Measurements from ENCODE around the gene SLC39A11.

The SLC39A11 gene

DNA sequence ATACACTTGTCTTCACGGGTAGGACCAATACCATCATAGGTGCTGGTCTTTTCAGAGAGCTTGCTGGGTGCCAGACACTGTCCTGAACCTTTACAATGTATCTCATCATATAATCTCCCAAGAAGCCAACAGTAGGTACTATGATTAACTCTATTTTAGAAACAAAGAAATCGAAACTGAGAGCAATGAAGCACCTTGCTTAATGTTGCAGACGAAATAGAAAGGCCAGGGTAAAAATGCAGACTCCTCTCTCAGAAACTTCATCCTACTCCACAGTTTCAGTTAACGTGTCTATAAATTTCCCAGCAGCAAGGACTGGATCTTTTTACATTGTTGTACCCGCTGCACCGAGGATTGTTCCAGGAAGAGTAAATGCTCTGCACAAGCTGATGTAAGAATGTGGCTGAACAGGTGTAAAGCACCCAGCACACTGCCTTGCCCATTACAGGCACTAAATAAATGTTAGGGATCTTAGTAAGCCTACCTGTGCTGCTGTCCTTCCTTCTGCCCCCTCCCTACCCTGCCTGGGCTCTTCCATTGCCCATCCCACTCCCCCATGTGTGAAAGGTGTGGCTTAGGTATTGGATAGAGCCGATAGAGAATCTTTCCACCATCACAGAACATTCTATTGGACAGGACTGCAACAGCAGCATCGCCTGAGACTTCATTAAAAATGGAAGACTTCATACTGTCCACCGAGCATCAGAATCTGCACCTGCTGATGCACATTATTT, 495.0 kb downstream of the SLC39A11 start:
- peak overlapping the region; percentile 45 for H2AFZ ChIP-seq (ENCODE audit: low read length)
- H3K4me1 ChIP-seq (ENCODE audit: low read length), result peaks cover 50% of the 10 kb centered on the region
- H3K9me2 ChIP-seq (replicated peaks; ENCODE audit: insufficient read depth, low read length), result no peaks in the 10 kb centered on the region
- peak overlapping the region; percentile 71 for H3K9ac ChIP-seq (ENCODE audit: low read length)
- TF ChIP-seq, protein P1, sequence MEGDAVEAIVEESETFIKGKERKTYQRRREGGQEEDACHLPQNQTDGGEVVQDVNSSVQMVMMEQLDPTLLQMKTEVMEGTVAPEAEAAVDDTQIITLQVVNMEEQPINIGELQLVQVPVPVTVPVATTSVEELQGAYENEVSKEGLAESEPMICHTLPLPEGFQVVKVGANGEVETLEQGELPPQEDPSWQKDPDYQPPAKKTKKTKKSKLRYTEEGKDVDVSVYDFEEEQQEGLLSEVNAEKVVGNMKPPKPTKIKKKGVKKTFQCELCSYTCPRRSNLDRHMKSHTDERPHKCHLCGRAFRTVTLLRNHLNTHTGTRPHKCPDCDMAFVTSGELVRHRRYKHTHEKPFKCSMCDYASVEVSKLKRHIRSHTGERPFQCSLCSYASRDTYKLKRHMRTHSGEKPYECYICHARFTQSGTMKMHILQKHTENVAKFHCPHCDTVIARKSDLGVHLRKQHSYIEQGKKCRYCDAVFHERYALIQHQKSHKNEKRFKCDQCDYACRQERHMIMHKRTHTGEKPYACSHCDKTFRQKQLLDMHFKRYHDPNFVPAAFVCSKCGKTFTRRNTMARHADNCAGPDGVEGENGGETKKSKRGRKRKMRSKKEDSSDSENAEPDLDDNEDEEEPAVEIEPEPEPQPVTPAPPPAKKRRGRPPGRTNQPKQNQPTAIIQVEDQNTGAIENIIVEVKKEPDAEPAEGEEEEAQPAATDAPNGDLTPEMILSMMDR (IDR thresholded peaks at IDR 0.05; ENCODE audit: low read length), result no peak
- TF ChIP-seq EZH2 (optimal IDR thresholded peaks at IDR 0.05; ENCODE audit: low read depth, low read length), result no peak
- TF ChIP-seq EZH2phosphoT487 (IDR thresholded peaks at IDR 0.05; ENCODE audit: low read length), result no peak
- H3K9me3 ChIP-seq (replicated peaks; ENCODE audit: insufficient read depth, low read length), result no peaks in the 10 kb centered on the region
- peak overlapping the region; percentile 94 for H3K27ac ChIP-seq (ENCODE audit: low read length)
- DNase-seq, result peak; percentile 86
- peaks cover 30% of the 10 kb centered on the region for H3F3A ChIP-seq (ENCODE audit: insufficient read depth, low read length)
- peak overlapping the region; percentile 54 for H3K4me3 ChIP-seq (ENCODE audit: low read length)
- no peaks in the 10 kb centered on the region for H3K27me3 ChIP-seq (replicated peaks; ENCODE audit: insufficient read depth, low read length)
- H4K20me1 ChIP-seq (ENCODE audit: insufficient read depth, low read length), result no peaks in the 10 kb centered on the region
- H3K79me2 ChIP-seq (ENCODE audit: low read length), result peaks cover 8% of the 10 kb centered on the region
- peak overlapping the region; percentile 88 for H3K4me2 ChIP-seq (ENCODE audit: low read depth, low read length)
- no peaks in the 10 kb centered on the region for H3K36me3 ChIP-seq (replicated peaks; ENCODE audit: insufficient read depth, low read length)

All from MM.1S (cell line).